ENCODE data around the gene PRKAR1B.

GRCh38 chr7:665736-666453, 61.2 kb downstream of the PRKAR1B start:
- TF ChIP-seq POLR2AphosphoS5 (IDR thresholded peaks at IDR 0.05) (no peak), CTCF (IDR thresholded peaks at IDR 0.05) (no peak)
